PC-3 (cell line): ENCODE measurements around the gene MAD1L1. TPM values are rescaled to one million over a fixed set of nuclear protein-coding genes. Genes with fewer than 3 reads are reported as not detected.

ENCODE experiments used
- ATAC-seq: fragments of 200-7000 bp; cut with Tn5 transposase; 2 replicates; pipeline ENCODE4 v1.9.1; 2020; ENCODE audit warnings: mild to moderate bottlenecking, moderate library complexity
- BruUV-seq: library from RNA; stranded (reverse); fragments of 400-500 nt; replicated peaks from 2 replicates; lab custom pipeline; 2021; lab: Mats Ljungman, UMichigan
- CTCF ChIA-PET: fragments of 300-600 bp; sonication (Branson Sonifier 250); formaldehyde crosslinking; loops from one replicate; lab custom pipeline; 2022; ENCODE audit warnings: antibody characterized with exemption; lab: Charles Lee
- POLR2A ChIA-PET: fragments of 300-600 bp; sonication (Branson Sonifier 250); formaldehyde crosslinking; loops from one replicate; lab custom pipeline; 2022; ENCODE audit warnings: antibody characterized with exemption; ENCODE audit not compliant: unreplicated experiment; lab: Charles Lee
- DNase-seq: peaks from one replicate; pipeline ENCODE4 v3.0.0-alpha.2; 2015
- H2AFZ ChIP-seq: fragments of 300-600 bp; sonication (generic); 2 replicates; pipeline ENCODE4 v1.6.0; 2016; ENCODE audit warnings: antibody characterized with exemption, low read length
- H3F3A ChIP-seq: fragments of 300-600 bp; sonication (generic); one replicate; pipeline ENCODE4 v1.6.0; 2017; ENCODE audit warnings: antibody characterized with exemption, low read length, control low read depth, mild to moderate bottlenecking; ENCODE audit not compliant: unreplicated experiment
- H3K27ac ChIP-seq: fragments of 300-600 bp; sonication (generic); 2 replicates; pipeline ENCODE4 v1.5.1; 2016; ENCODE audit warnings: mild to moderate bottlenecking, low read length
- H3K27me3 ChIP-seq: fragments of 300-600 bp; sonication (generic); 2 replicates; pipeline ENCODE4 v1.6.1; 2016; ENCODE audit warnings: low read length, mixed read lengths
- H3K36me3 ChIP-seq: fragments of 300-600 bp; sonication (generic); 2 replicates; pipeline ENCODE4 v1.6.1; 2016; ENCODE audit warnings: low read depth, mixed run types, low read length, mixed read lengths
- H3K4me1 ChIP-seq: fragments of 300-600 bp; sonication (generic); 2 replicates; pipeline ENCODE4 v1.5.1; 2016; ENCODE audit warnings: low read length; ENCODE audit not compliant: insufficient read depth
- H3K4me2 ChIP-seq: fragments of 300-600 bp; sonication (generic); 2 replicates; pipeline ENCODE4 v1.6.0; 2016; ENCODE audit warnings: low read length
- H3K4me3 ChIP-seq: fragments of 300-600 bp; sonication (generic); 2 replicates; pipeline ENCODE4 v1.5.1; 2016; ENCODE audit warnings: mild to moderate bottlenecking, low read length, mixed read lengths
- H3K79me2 ChIP-seq: fragments of 300-600 bp; sonication (generic); 2 replicates; pipeline ENCODE4 v1.6.1; 2017; ENCODE audit warnings: low read length, mixed read lengths
- H3K9ac ChIP-seq: fragments of 300-600 bp; sonication (generic); 2 replicates; pipeline ENCODE4 v1.6.0; 2016; ENCODE audit warnings: mild to moderate bottlenecking, low read length
- H3K9me2 ChIP-seq: fragments of 300-600 bp; sonication (generic); replicated peaks from 2 replicates; pipeline ENCODE4 v1.6.1; 2016; ENCODE audit warnings: mixed run types, low read length, mixed read lengths
- H3K9me3 ChIP-seq: fragments of 300-600 bp; sonication (generic); 2 replicates; pipeline ENCODE4 v1.6.1; 2016; ENCODE audit warnings: low read length, mixed read lengths
- H4K20me1 ChIP-seq: fragments of 300-600 bp; sonication (generic); 2 replicates; pipeline ENCODE4 v1.6.1; 2016; ENCODE audit warnings: low read length, mixed read lengths
- CTCF ChIP-seq: fragments of 300-600 bp; sonication (generic); conservative IDR thresholded peaks from 2 replicates; pipeline ENCODE4 v1.5.1; 2017; ENCODE audit warnings: antibody characterized with exemption, low read depth, mild to moderate bottlenecking, low read length
- EZH2 ChIP-seq: fragments of 300-600 bp; sonication (generic); IDR thresholded peaks from one replicate; pipeline ENCODE4 v1.6.1; 2017; ENCODE audit warnings: antibody characterized with exemption, mild to moderate bottlenecking, low read length; ENCODE audit not compliant: unreplicated experiment
- EZH2phosphoT487 ChIP-seq: fragments of 300-600 bp; sonication (generic); IDR thresholded peaks from 2 replicates; pipeline ENCODE4 v1.6.1; 2018; ENCODE audit warnings: mild to moderate bottlenecking, antibody characterized with exemption, low read length, borderline replicate concordance
- intact Hi-C: fragments of 100-400 bp; cut with micrococcal nuclease; formaldehyde crosslinking; loops from 2 replicates; pipeline ENCODE4 v1.9.0; 2023
- total RNA-seq: library from RNA; depleted of rRNA; stranded (reverse); fragments of >200 nt; gene quantifications from 2 replicates; pipeline ENCODE4 v1.2.3, GENCODE V29; 2014

Gene MAD1L1
- total RNA-seq, 1 experiment from 2014 or later: 88.4 TPM

- ATAC-seq: no peak
- no peak overlapping the region for H3K4me3 ChIP-seq
- H4K20me1 ChIP-seq: no peaks in the 10 kb centered on the region
- H3K79me2 ChIP-seq: no peaks in the 10 kb centered on the region
- intact Hi-C loops: no loop called here
- H3K27me3 ChIP-seq: no peaks in the 10 kb centered on the region
- no peaks in the 10 kb centered on the region for H3K9me3 ChIP-seq
- no peak overlapping the region for H3K4me2 ChIP-seq
- H3K27ac ChIP-seq: no peak overlapping the region
- no peak overlapping the region for H3K9ac ChIP-seq
- no peaks in the 10 kb centered on the region for H3F3A ChIP-seq
- POLR2A ChIA-PET: no interaction called here
- no peaks in the 10 kb centered on the region for H3K36me3 ChIP-seq
- CTCF ChIA-PET: no interaction called here
- no peak for DNase-seq
- no peaks in the 10 kb centered on the region for H3K9me2 ChIP-seq
- TF ChIP-seq EZH2 (no peak), EZH2phosphoT487 (no peak), CTCF (no peak)
- H3K4me1 ChIP-seq: 0 out of 2 replicates have a peak, but pooled peaks cover 4% of the 10 kb centered on the region
- H2AFZ ChIP-seq: no peak overlapping the region
- BruUV-seq: no TSS peak
Measured at GRCh38 chr7:2017481-2017891, 215.3 kb downstream of the MAD1L1 start.

GRCh38 chr7:2016761-2017480 lies 215.8 kb downstream of the MAD1L1 start:
- Histone ChIP-seq H3K27me3 (no peaks in the 10 kb centered on the region), H3K4me2 (no peak overlapping the region), H4K20me1 (no peaks in the 10 kb centered on the region), H3K4me1 (0 out of 2 replicates have a peak, but pooled peaks cover 4% of the 10 kb centered on the region), H3K4me3 (no peak overlapping the region), H3K9me3 (no peaks in the 10 kb centered on the region), H3K79me2 (no peaks in the 10 kb centered on the region), H3K9me2 (no peaks in the 10 kb centered on the region), H2AFZ (no peak overlapping the region), H3K27ac (no peak overlapping the region), H3F3A (no peaks in the 10 kb centered on the region), H3K9ac (no peak overlapping the region), H3K36me3 (no peaks in the 10 kb centered on the region)
- BruUV-seq: no TSS peak
- TF ChIP-seq CTCF (no peak), EZH2 (no peak), EZH2phosphoT487 (no peak)
- ChIA-PET CTCF (no interaction called here), POLR2A (no interaction called here)
- no peak for ATAC-seq
- no peak for DNase-seq
- intact Hi-C loops: no loop called here

- no peak for TF ChIP-seq CTCF
- TF ChIP-seq EZH2phosphoT487: no peak
- no peak for TF ChIP-seq EZH2
- intact Hi-C loops: no loop called here
- ChIA-PET POLR2A (no interaction called here), CTCF (no interaction called here)
- Histone ChIP-seq H3K36me3 (no peaks in the 10 kb centered on the region), H3K4me1 (0 out of 2 replicates have a peak, but pooled peaks cover 4% of the 10 kb centered on the region), H3K9ac (no peak overlapping the region), H2AFZ (no peak overlapping the region), H3K4me2 (no peak overlapping the region), H3K9me2 (no peaks in the 10 kb centered on the region), H4K20me1 (no peaks in the 10 kb centered on the region), H3K27ac (no peak overlapping the region), H3K9me3 (no peaks in the 10 kb centered on the region), H3F3A (no peaks in the 10 kb centered on the region), H3K4me3 (no peak overlapping the region), H3K79me2 (no peaks in the 10 kb centered on the region), H3K27me3 (no peaks in the 10 kb centered on the region)
- no peak for DNase-seq
- ATAC-seq: no peak
- no TSS peak for BruUV-seq
Measured at GRCh38 chr7:2016021-2016631, 216.6 kb downstream of the MAD1L1 start.
